ENCODE data around the gene C1QTNF5.

The C1QTNF5 gene

GRCh38 chr11:119315131-119316015 lies 25.3 kb downstream of the C1QTNF5 start:
- no peak for DNase-seq (ENCODE audit: low read depth)
- H3K4me3 ChIP-seq (ENCODE audit: low read depth, low read length), result no peak overlapping the region
- TF ChIP-seq POLR2A (IDR thresholded peaks at IDR 0.05; ENCODE audit: extremely low read depth, insufficient read length) (no peak), MYC (IDR thresholded peaks at IDR 0.05; ENCODE audit: low read depth, low read length) (no peak), CTCF (IDR thresholded peaks at IDR 0.05; ENCODE audit: low read depth, low read length) (no peak), MAX (IDR thresholded peaks at IDR 0.05; ENCODE audit: low read depth, low read length) (no peak)

- DNase-seq (ENCODE audit: low read depth), result no peak
- TF ChIP-seq MAX (IDR thresholded peaks at IDR 0.05; ENCODE audit: low read depth, low read length) (no peak), POLR2A (IDR thresholded peaks at IDR 0.05; ENCODE audit: extremely low read depth, insufficient read length) (no peak), CTCF (IDR thresholded peaks at IDR 0.05; ENCODE audit: low read depth, low read length) (no peak), MYC (IDR thresholded peaks at IDR 0.05; ENCODE audit: low read depth, low read length) (no peak)
- no peak overlapping the region for H3K4me3 ChIP-seq (ENCODE audit: low read depth, low read length)
Measured at GRCh38 chr11:119314726-119315125, 26.0 kb downstream of the C1QTNF5 start.

DNA sequence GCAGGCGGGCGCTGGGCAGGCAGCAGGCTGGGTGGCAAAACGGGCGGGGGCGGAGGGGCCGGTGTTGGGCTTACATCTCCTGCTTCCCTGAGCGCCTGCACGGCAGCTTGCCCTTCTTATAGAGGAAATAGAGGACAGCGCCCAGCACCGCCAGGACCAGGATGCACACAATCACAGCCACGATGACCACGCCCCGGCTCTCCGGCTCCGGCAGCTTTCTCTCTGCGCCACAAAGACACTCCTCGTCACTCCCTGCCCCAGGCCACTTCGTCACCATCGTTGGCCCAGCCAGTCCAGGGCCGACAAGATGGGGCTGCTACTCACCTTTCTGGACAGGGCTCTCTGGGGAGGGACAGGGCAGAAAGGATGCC lies 30.0 kb downstream of the C1QTNF5 start:
- TF ChIP-seq MYC (IDR thresholded peaks at IDR 0.05; ENCODE audit: low read depth, low read length) (no peak), POLR2A (IDR thresholded peaks at IDR 0.05; ENCODE audit: extremely low read depth, insufficient read length) (no peak)
- DNase-seq (ENCODE audit: low read depth), result no peak
- H3K4me3 ChIP-seq (ENCODE audit: low read depth, low read length), result no peak overlapping the region

DNA sequence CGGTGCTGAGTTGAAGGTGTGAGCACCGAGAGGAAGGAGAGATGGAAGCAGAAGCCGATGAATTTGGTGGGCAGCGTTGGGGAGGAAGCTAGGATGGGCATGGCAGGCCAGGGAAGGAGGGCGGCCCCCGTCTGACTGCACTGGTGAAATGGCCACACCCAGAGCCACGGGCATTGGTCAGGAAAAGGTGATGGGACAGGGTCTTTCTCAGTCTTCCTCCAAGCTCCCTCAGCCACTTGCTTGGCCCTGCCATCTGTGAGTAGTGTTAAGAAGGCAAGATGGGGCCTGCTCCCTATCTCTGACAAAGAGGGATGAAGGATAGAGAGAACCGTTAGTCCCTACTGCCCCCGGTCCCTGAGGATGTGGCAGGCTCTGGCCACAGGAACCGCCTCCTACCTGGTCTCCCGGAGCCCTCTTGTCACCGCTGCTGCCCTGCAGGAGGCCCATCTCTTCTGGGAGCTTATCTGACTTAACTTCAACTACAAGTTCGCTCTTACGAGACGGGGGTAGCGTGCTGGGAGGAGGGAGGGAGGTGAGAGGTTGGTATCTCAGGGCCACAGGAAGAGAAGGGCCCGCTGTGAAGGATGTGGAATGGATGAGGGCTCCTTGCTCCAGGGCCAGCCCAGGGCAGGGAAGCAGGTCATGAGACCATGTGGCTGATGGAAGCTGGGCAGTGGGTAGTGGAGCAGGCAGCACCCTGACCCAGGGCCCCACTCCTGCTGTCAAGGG lies 30.6 kb downstream of the C1QTNF5 start:
- TF ChIP-seq MAX (IDR thresholded peaks at IDR 0.05; ENCODE audit: low read depth, low read length) (no peak), MYC (IDR thresholded peaks at IDR 0.05; ENCODE audit: low read depth, low read length) (no peak), CTCF (IDR thresholded peaks at IDR 0.05; ENCODE audit: low read depth, low read length) (no peak), POLR2A (IDR thresholded peaks at IDR 0.05; ENCODE audit: extremely low read depth, insufficient read length) (no peak)
- no peak for DNase-seq (ENCODE audit: low read depth)
- no peak overlapping the region for H3K4me3 ChIP-seq (ENCODE audit: low read depth, low read length)

DNA sequence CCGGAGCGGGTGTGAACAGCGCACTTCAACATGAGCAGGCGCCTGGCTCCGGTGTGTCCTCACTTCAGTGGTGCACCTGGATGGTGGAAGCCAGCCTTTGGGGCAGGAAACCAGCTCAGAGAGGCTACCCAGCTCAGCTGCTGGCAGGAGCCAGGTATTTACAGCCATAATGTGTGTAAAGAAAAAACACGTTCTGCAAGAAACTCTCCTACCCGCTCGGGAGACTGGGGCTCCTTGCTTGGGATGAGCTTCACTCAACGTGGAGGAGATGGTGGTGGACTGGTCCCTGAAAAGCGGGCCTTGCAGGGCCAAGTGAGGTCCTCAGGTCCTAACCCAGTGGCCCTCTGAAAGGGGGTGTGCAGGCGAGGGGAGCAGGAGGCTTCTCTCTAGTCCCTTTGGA lies 31.3 kb downstream of the C1QTNF5 start:
- no peak for DNase-seq (ENCODE audit: low read depth)

More for the DNA sequence above, 31.3 kb downstream of the C1QTNF5 start:
- no peak overlapping the region for H3K4me3 ChIP-seq (ENCODE audit: low read depth, low read length)
- TF ChIP-seq CTCF (IDR thresholded peaks at IDR 0.05; ENCODE audit: low read depth, low read length) (no peak), MYC (IDR thresholded peaks at IDR 0.05; ENCODE audit: low read depth, low read length) (no peak), POLR2A (IDR thresholded peaks at IDR 0.05; ENCODE audit: extremely low read depth, insufficient read length) (no peak), MAX (IDR thresholded peaks at IDR 0.05; ENCODE audit: low read depth, low read length) (no peak)
